ENCODE results near the gene PDE1C.

PDE1C gene

GRCh38 chr7:32066441-32066840 lies 3.8 kb downstream of the PDE1C start:
- no peaks in the 10 kb centered on the region for H3K4me1 Mint-ChIP-seq (ENCODE audit: low read depth)
- peaks cover 15% of the 10 kb centered on the region for H3K27me3 Mint-ChIP-seq (ENCODE audit: low read depth)
- H3K9me3 Mint-ChIP-seq = no peaks in the 10 kb centered on the region

GRCh38 chr7:32063614-32064013 lies 6.6 kb downstream of the PDE1C start:
- H3K4me3 Mint-ChIP-seq = no peak overlapping the region
- no peaks in the 10 kb centered on the region for H3K4me1 Mint-ChIP-seq (ENCODE audit: low read depth)
- no peak overlapping the region for H3K27ac Mint-ChIP-seq
- H3K9me3 Mint-ChIP-seq = no peaks in the 10 kb centered on the region
- H3K27me3 Mint-ChIP-seq (ENCODE audit: low read depth) = no peaks in the 10 kb centered on the region
- H3K36me3 Mint-ChIP-seq (ENCODE audit: low read depth) = no peaks in the 10 kb centered on the region

More at GRCh38 chr7:32066441-32066840, 3.8 kb downstream of the PDE1C start:
- H3K4me3 Mint-ChIP-seq = no peak overlapping the region
- H3K27ac Mint-ChIP-seq = no peak overlapping the region
- H3K36me3 Mint-ChIP-seq (ENCODE audit: low read depth) = no peaks in the 10 kb centered on the region

- no peak overlapping the region for H3K27ac Mint-ChIP-seq
- H3K4me1 Mint-ChIP-seq (ENCODE audit: low read depth) = no peaks in the 10 kb centered on the region
- no peaks in the 10 kb centered on the region for H3K9me3 Mint-ChIP-seq
- H3K27me3 Mint-ChIP-seq (ENCODE audit: low read depth) = no peaks in the 10 kb centered on the region
- no peaks in the 10 kb centered on the region for H3K36me3 Mint-ChIP-seq (ENCODE audit: low read depth)
- no peak overlapping the region for H3K4me3 Mint-ChIP-seq
Measured at GRCh38 chr7:32062150-32062549, 8.1 kb downstream of the PDE1C start.

- H3K4me1 Mint-ChIP-seq (ENCODE audit: low read depth) = no peaks in the 10 kb centered on the region
Measured at GRCh38 chr7:32061346-32061745, 8.9 kb downstream of the PDE1C start.

GRCh38 chr7:32059289-32060011 lies 10.8 kb downstream of the PDE1C start:
- H3K4me1 Mint-ChIP-seq (ENCODE audit: low read depth) = no peaks in the 10 kb centered on the region
- no peaks in the 10 kb centered on the region for H3K27me3 Mint-ChIP-seq (ENCODE audit: low read depth)
- H3K27ac Mint-ChIP-seq = no peak overlapping the region
- no peaks in the 10 kb centered on the region for H3K36me3 Mint-ChIP-seq (ENCODE audit: low read depth)
- no peaks in the 10 kb centered on the region for H3K9me3 Mint-ChIP-seq
- no peak overlapping the region for H3K4me3 Mint-ChIP-seq

More at GRCh38 chr7:32061346-32061745, 8.9 kb downstream of the PDE1C start:
- no peaks in the 10 kb centered on the region for H3K36me3 Mint-ChIP-seq (ENCODE audit: low read depth)
- no peaks in the 10 kb centered on the region for H3K9me3 Mint-ChIP-seq
- no peak overlapping the region for H3K27ac Mint-ChIP-seq
- H3K4me3 Mint-ChIP-seq = no peak overlapping the region
- no peaks in the 10 kb centered on the region for H3K27me3 Mint-ChIP-seq (ENCODE audit: low read depth)

GRCh38 chr7:32058002-32058401 lies 12.2 kb downstream of the PDE1C start:
- Mint-ChIP-seq H3K27me3 (ENCODE audit: low read depth) (no peaks in the 10 kb centered on the region), H3K27ac (no peak overlapping the region), H3K9me3 (no peaks in the 10 kb centered on the region), H3K36me3 (ENCODE audit: low read depth) (no peaks in the 10 kb centered on the region), H3K4me1 (ENCODE audit: low read depth) (no peaks in the 10 kb centered on the region), H3K4me3 (no peak overlapping the region)

- H3K27me3 Mint-ChIP-seq (ENCODE audit: low read depth) = no peaks in the 10 kb centered on the region
- no peaks in the 10 kb centered on the region for H3K4me1 Mint-ChIP-seq (ENCODE audit: low read depth)
- no peaks in the 10 kb centered on the region for H3K9me3 Mint-ChIP-seq
- no peak overlapping the region for H3K27ac Mint-ChIP-seq
- H3K36me3 Mint-ChIP-seq (ENCODE audit: low read depth) = no peaks in the 10 kb centered on the region
- no peak overlapping the region for H3K4me3 Mint-ChIP-seq
Measured at GRCh38 chr7:32056767-32057166, 13.4 kb downstream of the PDE1C start.

GRCh38 chr7:32053204-32053603 lies 17.0 kb downstream of the PDE1C start:
- no peaks in the 10 kb centered on the region for H3K27me3 Mint-ChIP-seq (ENCODE audit: low read depth)
- H3K36me3 Mint-ChIP-seq (ENCODE audit: low read depth) = no peaks in the 10 kb centered on the region
- H3K4me1 Mint-ChIP-seq (ENCODE audit: low read depth) = no peaks in the 10 kb centered on the region
- H3K4me3 Mint-ChIP-seq = no peak overlapping the region
- no peak overlapping the region for H3K27ac Mint-ChIP-seq
- no peaks in the 10 kb centered on the region for H3K9me3 Mint-ChIP-seq

GRCh38 chr7:32051128-32051527 lies 19.1 kb downstream of the PDE1C start:
- H3K4me3 Mint-ChIP-seq = no peak overlapping the region
- H3K36me3 Mint-ChIP-seq (ENCODE audit: low read depth) = no peaks in the 10 kb centered on the region
- no peaks in the 10 kb centered on the region for H3K9me3 Mint-ChIP-seq
- H3K4me1 Mint-ChIP-seq (ENCODE audit: low read depth) = no peaks in the 10 kb centered on the region
- H3K27me3 Mint-ChIP-seq (ENCODE audit: low read depth) = no peaks in the 10 kb centered on the region
- H3K27ac Mint-ChIP-seq = no peak overlapping the region

GRCh38 chr7:32049599-32049998 lies 20.6 kb downstream of the PDE1C start:
- Mint-ChIP-seq H3K4me3 (no peak overlapping the region), H3K4me1 (ENCODE audit: low read depth) (no peaks in the 10 kb centered on the region), H3K27ac (no peak overlapping the region), H3K36me3 (ENCODE audit: low read depth) (no peaks in the 10 kb centered on the region), H3K27me3 (ENCODE audit: low read depth) (no peaks in the 10 kb centered on the region), H3K9me3 (no peaks in the 10 kb centered on the region)

- Mint-ChIP-seq H3K9me3 (no peaks in the 10 kb centered on the region), H3K27me3 (ENCODE audit: low read depth) (no peaks in the 10 kb centered on the region), H3K4me1 (ENCODE audit: low read depth) (no peaks in the 10 kb centered on the region)
Measured at GRCh38 chr7:32048970-32049491, 21.2 kb downstream of the PDE1C start.

GRCh38 chr7:32047801-32048200 lies 22.4 kb downstream of the PDE1C start:
- no peaks in the 10 kb centered on the region for H3K9me3 Mint-ChIP-seq
- H3K27ac Mint-ChIP-seq = no peak overlapping the region
- no peaks in the 10 kb centered on the region for H3K27me3 Mint-ChIP-seq (ENCODE audit: low read depth)
- H3K4me1 Mint-ChIP-seq (ENCODE audit: low read depth) = no peaks in the 10 kb centered on the region
- no peak overlapping the region for H3K4me3 Mint-ChIP-seq
- no peaks in the 10 kb centered on the region for H3K36me3 Mint-ChIP-seq (ENCODE audit: low read depth)

More at GRCh38 chr7:32048970-32049491, 21.2 kb downstream of the PDE1C start:
- H3K36me3 Mint-ChIP-seq (ENCODE audit: low read depth) = no peaks in the 10 kb centered on the region
- H3K4me3 Mint-ChIP-seq = no peak overlapping the region
- H3K27ac Mint-ChIP-seq = no peak overlapping the region

GRCh38 chr7:32047075-32047474 lies 23.1 kb downstream of the PDE1C start:
- H3K9me3 Mint-ChIP-seq = no peaks in the 10 kb centered on the region
- H3K4me3 Mint-ChIP-seq = no peak overlapping the region
- no peaks in the 10 kb centered on the region for H3K36me3 Mint-ChIP-seq (ENCODE audit: low read depth)
- no peak overlapping the region for H3K27ac Mint-ChIP-seq
- H3K27me3 Mint-ChIP-seq (ENCODE audit: low read depth) = no peaks in the 10 kb centered on the region
- no peaks in the 10 kb centered on the region for H3K4me1 Mint-ChIP-seq (ENCODE audit: low read depth)

- Mint-ChIP-seq H3K4me3 (no peak overlapping the region), H3K27me3 (ENCODE audit: low read depth) (no peaks in the 10 kb centered on the region), H3K36me3 (ENCODE audit: low read depth) (no peaks in the 10 kb centered on the region), H3K9me3 (no peaks in the 10 kb centered on the region), H3K4me1 (ENCODE audit: low read depth) (no peaks in the 10 kb centered on the region), H3K27ac (no peak overlapping the region)
Measured at GRCh38 chr7:32045228-32045627, 25.0 kb downstream of the PDE1C start.

GRCh38 chr7:32044739-32045138 lies 25.5 kb downstream of the PDE1C start:
- H3K27me3 Mint-ChIP-seq (ENCODE audit: low read depth) = no peaks in the 10 kb centered on the region
- no peaks in the 10 kb centered on the region for H3K9me3 Mint-ChIP-seq
- no peaks in the 10 kb centered on the region for H3K36me3 Mint-ChIP-seq (ENCODE audit: low read depth)
- H3K4me3 Mint-ChIP-seq = no peak overlapping the region
- no peaks in the 10 kb centered on the region for H3K4me1 Mint-ChIP-seq (ENCODE audit: low read depth)
- H3K27ac Mint-ChIP-seq = no peak overlapping the region
